ENCODE measurements around the gene SLC18A3.

DNA sequence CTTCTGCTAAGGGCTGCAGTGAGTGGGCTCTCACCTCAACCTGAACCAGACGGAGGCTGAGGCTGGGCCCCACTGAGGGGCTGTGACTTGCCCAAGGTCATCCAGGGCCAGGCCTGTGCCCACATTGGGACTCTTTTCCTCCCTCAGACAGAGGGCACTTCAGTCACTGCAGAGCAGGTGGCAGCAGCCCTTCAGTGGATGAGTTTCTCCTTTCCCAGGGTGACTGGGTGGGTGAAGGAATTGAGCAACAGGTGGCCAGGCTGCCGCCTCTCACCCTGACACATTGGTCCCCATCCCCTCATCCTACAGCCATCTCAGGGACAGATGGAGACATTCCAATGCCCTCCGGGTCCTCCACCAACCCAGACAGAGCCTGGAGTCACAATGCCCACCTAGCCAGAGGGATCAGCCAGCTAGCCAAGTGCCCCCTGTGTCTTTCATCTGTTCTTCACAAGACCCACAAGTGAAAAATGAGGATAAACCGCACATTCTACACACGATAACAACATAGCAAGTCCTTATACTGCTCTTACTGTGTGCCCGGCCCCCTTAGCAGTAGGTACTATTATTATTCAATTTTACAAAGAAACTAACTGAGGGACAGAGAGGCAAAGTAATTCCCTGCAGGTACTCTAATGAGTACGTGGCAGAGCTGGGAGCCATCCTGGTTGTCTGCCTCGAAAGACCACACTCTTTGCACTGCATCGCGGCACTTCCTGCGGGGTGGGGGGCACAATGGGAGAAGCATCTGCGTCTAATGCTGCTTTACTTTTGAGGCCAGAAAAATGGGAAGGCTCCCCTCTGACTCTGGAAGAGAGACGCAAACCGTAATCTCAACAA, 1.7 kb upstream of the SLC18A3 start:
- TF ChIP-seq GATA1 (IDR thresholded peaks at IDR 0.05; ENCODE audit: low read depth, low read length) = no peak
- TF ChIP-seq POLR2A (IDR thresholded peaks at IDR 0.05; ENCODE audit: low read length) = no peak
